Nephron (organoid): ENCODE measurements around the gene TMEM89.

Experiments used
- H3K27ac Mint-ChIP-seq, 3 experiments: 2 replicates each; pipeline ENCODE4 v1.8.0; 2020; ENCODE audit warnings: mixed read lengths in 3 of 3, mild to moderate bottlenecking in 2 of 3, moderate library complexity in 1 of 3
- H3K27me3 Mint-ChIP-seq: 2 replicates; pipeline ENCODE4 v1.8.0; 2021; ENCODE audit warnings: low read depth, mild to moderate bottlenecking, moderate library complexity, mixed read lengths
- H3K36me3 Mint-ChIP-seq: 2 replicates; pipeline ENCODE4 v1.8.0; 2020; ENCODE audit warnings: low read depth, mixed read lengths
- H3K4me1 Mint-ChIP-seq: 2 replicates; pipeline ENCODE4 v1.8.0; 2020; ENCODE audit warnings: mixed read lengths
- H3K4me3 Mint-ChIP-seq, 3 experiments: 2 replicates each; pipeline ENCODE4 v1.8.0; 2020; ENCODE audit warnings: mild to moderate bottlenecking in 3 of 3, mixed read lengths in 3 of 3, moderate library complexity in 2 of 3
- H3K9me3 Mint-ChIP-seq: 2 replicates; pipeline ENCODE4 v1.8.0; 2020; ENCODE audit warnings: mixed read lengths
- CTCF ChIP-seq, 3 experiments: fragments of 200-600 bp; sonication (generic); IDR thresholded peaks; one replicate each; pipeline ENCODE4 v1.5.0; 2021; ENCODE audit warnings: antibody characterized with exemption in 3 of 3; ENCODE audit not compliant: unreplicated experiment in 3 of 3

Gene TMEM89

DNA sequence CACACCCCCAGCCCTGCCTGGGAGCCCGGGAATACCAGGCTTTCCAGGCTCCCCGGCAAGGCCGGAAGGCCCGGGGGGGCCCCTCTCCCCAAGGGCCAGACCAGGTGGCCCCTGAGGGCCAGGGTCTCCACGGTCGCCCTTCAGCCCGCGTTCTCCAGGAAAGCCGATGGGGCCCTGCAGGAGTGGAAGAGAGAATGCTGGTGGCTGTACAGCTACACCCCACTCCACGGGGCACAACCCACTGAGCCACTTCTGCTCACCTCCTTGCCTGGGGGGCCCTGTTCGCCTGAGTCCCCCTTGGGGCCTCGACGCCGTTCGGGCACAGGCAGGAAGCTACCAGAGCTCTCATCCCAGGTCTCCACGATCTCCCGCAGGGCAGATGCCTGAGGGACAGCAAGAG is 46.2 kb downstream of the TMEM89 start:
- Mint-ChIP-seq H3K4me3 (no peak overlapping the region), H3K36me3 (peaks cover 5% of the 10 kb centered on the region), H3K9me3 (no peaks in the 10 kb centered on the region), H3K27me3 (no peaks in the 10 kb centered on the region), H3K27ac (no peak overlapping the region), H3K4me1 (no peaks in the 10 kb centered on the region)
- no peak for TF ChIP-seq CTCF (IDR thresholded peaks at IDR 0.05; ENCODE audit: unreplicated experiment in 3 of 3)

- Mint-ChIP-seq H3K36me3 (peaks cover 5% of the 10 kb centered on the region), H3K27ac (no peak overlapping the region), H3K4me1 (no peaks in the 10 kb centered on the region), H3K9me3 (no peaks in the 10 kb centered on the region), H3K4me3 (no peak overlapping the region), H3K27me3 (no peaks in the 10 kb centered on the region)
- no peak for TF ChIP-seq CTCF (IDR thresholded peaks at IDR 0.05; ENCODE audit: unreplicated experiment in 3 of 3)
Observed at GRCh38 chr3:48573973-48574585, 47.5 kb downstream of the TMEM89 start.

DNA sequence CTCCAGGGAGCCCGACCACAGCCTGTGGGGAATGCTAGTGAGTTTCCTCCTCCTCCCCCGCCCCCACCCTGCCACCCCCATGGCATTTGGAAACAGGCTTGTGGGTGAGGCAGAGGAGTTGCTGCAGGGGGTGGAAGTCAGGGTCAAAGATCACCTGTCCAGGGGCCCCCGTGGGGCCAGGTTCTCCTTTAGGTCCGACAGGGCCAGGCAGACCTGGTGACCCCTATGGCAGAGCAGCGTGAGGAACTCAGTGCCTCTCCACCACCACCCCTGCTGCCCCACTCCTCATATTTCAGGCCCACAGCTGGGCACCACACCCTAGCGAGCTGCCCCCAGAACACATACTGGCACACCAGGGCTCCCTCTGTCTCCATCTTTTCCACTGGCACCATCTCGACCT is 49.1 kb downstream of the TMEM89 start:
- Mint-ChIP-seq H3K27me3 (no peaks in the 10 kb centered on the region), H3K4me1 (no peaks in the 10 kb centered on the region), H3K27ac (no peak overlapping the region), H3K36me3 (peaks cover 5% of the 10 kb centered on the region), H3K9me3 (no peaks in the 10 kb centered on the region), H3K4me3 (no peak overlapping the region)
- TF ChIP-seq CTCF (IDR thresholded peaks at IDR 0.05; ENCODE audit: unreplicated experiment in 3 of 3): no peak

- TF ChIP-seq CTCF (IDR thresholded peaks at IDR 0.05; ENCODE audit: unreplicated experiment in 3 of 3): no peak
- no peaks in the 10 kb centered on the region for H3K9me3 Mint-ChIP-seq
Observed at GRCh38 chr3:48571938-48572337, 49.6 kb downstream of the TMEM89 start.

More at GRCh38 chr3:48571938-48572337, 49.6 kb downstream of the TMEM89 start:
- Mint-ChIP-seq H3K27ac (no peak overlapping the region), H3K27me3 (no peaks in the 10 kb centered on the region), H3K4me1 (no peaks in the 10 kb centered on the region), H3K4me3 (no peak overlapping the region), H3K36me3 (no peaks in the 10 kb centered on the region)
